Nephron (organoid): ENCODE results near the gene SF3A1.

Experiments used
- H3K27ac Mint-ChIP-seq, 3 experiments: 2 replicates each; pipeline ENCODE4 v1.8.0; 2020; ENCODE audit warnings: mixed read lengths in 3 of 3, mild to moderate bottlenecking in 2 of 3, moderate library complexity in 1 of 3
- H3K27me3 Mint-ChIP-seq: 2 replicates; pipeline ENCODE4 v1.8.0; 2021; ENCODE audit warnings: low read depth, mild to moderate bottlenecking, moderate library complexity, mixed read lengths
- H3K36me3 Mint-ChIP-seq: 2 replicates; pipeline ENCODE4 v1.8.0; 2020; ENCODE audit warnings: low read depth, mixed read lengths
- H3K4me1 Mint-ChIP-seq: 2 replicates; pipeline ENCODE4 v1.8.0; 2020; ENCODE audit warnings: mixed read lengths
- H3K4me3 Mint-ChIP-seq, 3 experiments: 2 replicates each; pipeline ENCODE4 v1.8.0; 2020; ENCODE audit warnings: mild to moderate bottlenecking in 3 of 3, mixed read lengths in 3 of 3, moderate library complexity in 2 of 3
- H3K9me3 Mint-ChIP-seq: 2 replicates; pipeline ENCODE4 v1.8.0; 2020; ENCODE audit warnings: mixed read lengths
- CTCF ChIP-seq, 3 experiments: fragments of 200-600 bp; sonication (generic); IDR thresholded peaks; one replicate each; pipeline ENCODE4 v1.5.0; 2021; ENCODE audit warnings: antibody characterized with exemption in 3 of 3; ENCODE audit not compliant: unreplicated experiment in 3 of 3

SF3A1 gene

GRCh38 chr22:30306627-30307011, 50.1 kb downstream of the SF3A1 start:
- no peaks in the 10 kb centered on the region for H3K27me3 Mint-ChIP-seq
- H3K4me3 Mint-ChIP-seq, result no peak overlapping the region
- H3K9me3 Mint-ChIP-seq, result no peaks in the 10 kb centered on the region
- peak overlapping the region in 2 of 3 experiments; percentile 53 to 91 for H3K27ac Mint-ChIP-seq
- peaks cover 3% of the 10 kb centered on the region for H3K36me3 Mint-ChIP-seq
- peaks cover 55% of the 10 kb centered on the region for H3K4me1 Mint-ChIP-seq
- no peak for TF ChIP-seq CTCF (IDR thresholded peaks at IDR 0.05; ENCODE audit: unreplicated experiment in 3 of 3)

GRCh38 chr22:30305906-30306626, 50.6 kb downstream of the SF3A1 start:
- Mint-ChIP-seq H3K27ac (peak overlapping the region in 2 of 3 experiments; percentile 53 to 91), H3K36me3 (peaks cover 3% of the 10 kb centered on the region), H3K4me1 (peaks cover 49% of the 10 kb centered on the region), H3K4me3 (no peak overlapping the region), H3K27me3 (no peaks in the 10 kb centered on the region), H3K9me3 (no peaks in the 10 kb centered on the region)
- no peak for TF ChIP-seq CTCF (IDR thresholded peaks at IDR 0.05; ENCODE audit: unreplicated experiment in 3 of 3)

DNA sequence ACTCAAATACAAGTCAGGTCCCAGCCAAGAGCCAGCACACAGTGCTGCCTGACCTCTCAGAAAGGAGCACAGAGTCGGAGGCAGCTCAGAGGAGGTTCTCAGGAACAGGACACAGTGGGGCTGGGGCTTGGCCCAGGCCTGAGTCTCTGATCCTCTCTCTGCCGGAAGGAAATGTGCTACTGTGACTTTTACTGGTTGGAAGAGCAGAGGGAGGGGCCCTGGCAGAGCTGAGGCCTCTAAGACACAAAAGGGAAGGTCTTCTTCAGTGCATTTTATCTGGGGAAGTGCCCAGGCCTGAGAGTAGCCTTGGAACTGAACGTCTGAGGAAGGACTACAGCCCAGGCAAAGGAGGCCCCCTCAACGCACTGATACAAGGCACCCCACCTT, 51.2 kb downstream of the SF3A1 start:
- H3K27me3 Mint-ChIP-seq, result no peaks in the 10 kb centered on the region
- H3K27ac Mint-ChIP-seq, result peak overlapping the region in 2 of 3 experiments; percentile 3 to 91
- TF ChIP-seq CTCF (IDR thresholded peaks at IDR 0.05; ENCODE audit: unreplicated experiment in 3 of 3), result no peak
- peaks cover 43% of the 10 kb centered on the region for H3K4me1 Mint-ChIP-seq
- H3K9me3 Mint-ChIP-seq, result no peaks in the 10 kb centered on the region
- H3K36me3 Mint-ChIP-seq, result peaks cover 3% of the 10 kb centered on the region
- H3K4me3 Mint-ChIP-seq, result no peak overlapping the region

- peak overlapping the region in 2 of 3 experiments; percentile 3 to 91 for H3K27ac Mint-ChIP-seq
- no peak overlapping the region for H3K4me3 Mint-ChIP-seq
- peaks cover 39% of the 10 kb centered on the region for H3K4me1 Mint-ChIP-seq
- H3K27me3 Mint-ChIP-seq, result no peaks in the 10 kb centered on the region
- peaks cover 3% of the 10 kb centered on the region for H3K36me3 Mint-ChIP-seq
- H3K9me3 Mint-ChIP-seq, result no peaks in the 10 kb centered on the region
- no peak for TF ChIP-seq CTCF (IDR thresholded peaks at IDR 0.05; ENCODE audit: unreplicated experiment in 3 of 3)
Observed at GRCh38 chr22:30304495-30305244, 52.0 kb downstream of the SF3A1 start.

GRCh38 chr22:30302810-30303138, 53.9 kb downstream of the SF3A1 start:
- H3K4me1 Mint-ChIP-seq, result peaks cover 30% of the 10 kb centered on the region
- H3K27ac Mint-ChIP-seq, result no peak overlapping the region
- no peak for TF ChIP-seq CTCF (IDR thresholded peaks at IDR 0.05; ENCODE audit: unreplicated experiment in 3 of 3)
- no peak overlapping the region for H3K4me3 Mint-ChIP-seq
- H3K36me3 Mint-ChIP-seq, result peaks cover 3% of the 10 kb centered on the region
- no peaks in the 10 kb centered on the region for H3K9me3 Mint-ChIP-seq
- H3K27me3 Mint-ChIP-seq, result no peaks in the 10 kb centered on the region
